LHCN-M2 (cell line): ENCODE results near the gene PTRH2. TPM values are rescaled to one million over a fixed set of nuclear protein-coding genes. Genes with fewer than 3 reads are reported as not detected.
"Not testable (repeated sequence)": the region's sequence is repeated elsewhere in the genome, so short reads cannot be mapped to it uniquely, and the experiment has no call there.

Source experiments
- DNase-seq: peaks from one replicate; pipeline ENCODE4 v3.0.0-alpha.2; 2012; ENCODE audit warnings: low read depth
- polyA plus RNA-seq: library from polyadenylated mRNA; unstranded; fragments of >200 nt; gene quantifications from one replicate; pipeline ENCODE4 v1.2.1, GENCODE V29; 2012; ENCODE audit warnings: missing spikeins
- total RNA-seq: library from RNA; depleted of rRNA; stranded (reverse); fragments of >200 nt; gene quantifications from 2 replicates; pipeline ENCODE4 v1.2.3, GENCODE V29; 2014; rRNA removed

PTRH2 gene
- total RNA-seq: 29.9 and 34.3 TPM in 2 replicates
- 38.1 TPM for polyA plus RNA-seq

GRCh38 chr17:59707149-59707970 is at the start of gene PTRH2, which contains the start of gene VMP1:
Gene PTRH2 (minus strand): TSS chr17:59707430. CDS start chr17:59697978, 9,452 bp downstream.
Gene VMP1 (plus strand): TSS chr17:59707654. CDS start chr17:59731447, 23,793 bp downstream.
- DNase-seq: peak; percentile 100

GRCh38 chr17:59756236-59756818 is 49.1 kb upstream of the PTRH2 start:
- peak; percentile 85 for DNase-seq

GRCh38 chr17:59755069-59755468 is 47.8 kb upstream of the PTRH2 start:
- DNase-seq: not testable (repeated sequence)

- peak; percentile 97 for DNase-seq
Measured at GRCh38 chr17:59754552-59754951, 47.3 kb upstream of the PTRH2 start.

GRCh38 chr17:59753522-59754467 is 46.6 kb upstream of the PTRH2 start:
- DNase-seq: peak; percentile 88

GRCh38 chr17:59752922-59753321 is 45.7 kb upstream of the PTRH2 start:
- DNase-seq: no peak

GRCh38 chr17:59752446-59752845 is 45.2 kb upstream of the PTRH2 start:
- no peak for DNase-seq

- no peak for DNase-seq
Measured at GRCh38 chr17:59751955-59752413, 44.8 kb upstream of the PTRH2 start.

- no peak for DNase-seq
Measured at GRCh38 chr17:59748591-59748990, 41.4 kb upstream of the PTRH2 start.

- DNase-seq: peak; percentile 50
Measured at GRCh38 chr17:59746849-59747445, 39.7 kb upstream of the PTRH2 start.

- DNase-seq: no peak
Measured at GRCh38 chr17:59745040-59745439, 37.8 kb upstream of the PTRH2 start.

- DNase-seq: no peak
Measured at GRCh38 chr17:59743842-59744241, 36.6 kb upstream of the PTRH2 start.

- DNase-seq: no peak
Measured at GRCh38 chr17:59737324-59737723, 30.1 kb upstream of the PTRH2 start.

GRCh38 chr17:59734226-59734625 is 27.0 kb upstream of the PTRH2 start:
- DNase-seq: no peak

- no peak for DNase-seq
Measured at GRCh38 chr17:59733697-59734096, 26.5 kb upstream of the PTRH2 start.

GRCh38 chr17:59730268-59730834 is 23.1 kb upstream of the PTRH2 start:
- DNase-seq: no peak

GRCh38 chr17:59727817-59728533 is 20.7 kb upstream of the PTRH2 start:
- DNase-seq: no peak

- DNase-seq: peak; percentile 42
Measured at GRCh38 chr17:59725691-59726090, 18.5 kb upstream of the PTRH2 start.

GRCh38 chr17:59723607-59724006 is 16.4 kb upstream of the PTRH2 start:
- no peak for DNase-seq

GRCh38 chr17:59723041-59723440 is 15.8 kb upstream of the PTRH2 start:
- no peak for DNase-seq
